Testis (tissue), 3 donors: ENCODE results near the gene CARMIL1. TPM values are rescaled to one million over a fixed set of nuclear protein-coding genes. Genes with fewer than 3 reads are reported as not detected.

ENCODE experiments used
- DNase-seq: peaks from one replicate; pipeline ENCODE4 v3.0.0-alpha.2; 2019
- H3K27ac ChIP-seq, 2 donors: fragments of 200-600 bp; sonication (generic); one replicate each; pipeline ENCODE4 v1.5.1; 2019
- H3K27me3 ChIP-seq: fragments of 200-600 bp; sonication (generic); one replicate; pipeline ENCODE4 v1.5.1; 2019
- H3K36me3 ChIP-seq: fragments of 200-600 bp; sonication (generic); one replicate; pipeline ENCODE4 v1.5.1; 2017; ENCODE audit warnings: low read depth; ENCODE audit errors: missing control alignments
- H3K4me1 ChIP-seq: fragments of 200-600 bp; sonication (generic); one replicate; pipeline ENCODE4 v1.5.1; 2019
- H3K4me3 ChIP-seq, 2 donors: fragments of 200-600 bp; sonication (generic); one replicate each; pipeline ENCODE4 v1.5.1; 2017 to 2019
- H3K9me3 ChIP-seq: fragments of 200-600 bp; sonication (generic); one replicate; pipeline ENCODE4 v1.5.1; 2017
- CTCF ChIP-seq, 3 experiments: fragments of 450-650 bp in 2 of 3; fragments of 200-600 bp in 1 of 3; sonication (generic) in 1 of 3; IDR thresholded peaks; one replicate each; pipeline ENCODE4 v1.5.1; 2016 to 2019; ENCODE audit warnings: antibody characterized with exemption in 3 of 3, mild to moderate bottlenecking in 2 of 3, moderate library complexity in 1 of 3
- POLR2A ChIP-seq: fragments of 450-650 bp; IDR thresholded peaks from one replicate; pipeline ENCODE4 v1.6.1; 2017; ENCODE audit warnings: antibody characterized with exemption, mild to moderate bottlenecking, moderate library complexity
- WGBS, 2 donors: methylation state at CpG; one replicate each; pipeline ENCODE4 v1.1.5; 2018; 5-methylcytosine and 5-hydroxymethylcytosine counted together
- intact Hi-C: fragments of 100-400 bp; cut with DNase I; formaldehyde crosslinking; loops from one replicate; pipeline ENCODE4 v1.15.1; 2023; ENCODE audit warnings: low total_unique reads
- polyA plus RNA-seq: library from polyadenylated mRNA; stranded (reverse); fragments of 350-450 nt; fragmentation: Illumina TruSeq; extraction: RNeasy Lipid Tissue Mini Kit (QIAGEN cat#74804); gene quantifications from one replicate; pipeline ENCODE4 v1.2.3, GENCODE V29; 2014; ENCODE audit warnings: low read depth, low replicate concordance; ENCODE audit not compliant: insufficient read depth
- total RNA-seq, 2 donors: library from RNA; depleted of rRNA; stranded (reverse); fragments of >200 nt; gene quantifications; one replicate each; pipeline ENCODE4 v1.2.3, GENCODE V29; 2016

Gene CARMIL1
- total and polyA plus RNA-seq, 3 donors from 2014 or later, result 39.4 to 120 (median 108) TPM

GRCh38 chr6:25506020-25506419 is 226.8 kb downstream of the CARMIL1 start:
- Histone ChIP-seq H3K4me3 (no peak overlapping the region), H3K36me3 (no peaks in the 10 kb centered on the region), H3K27me3 (no peaks in the 10 kb centered on the region), H3K4me1 (no peaks in the 10 kb centered on the region), H3K9me3 (no peaks in the 10 kb centered on the region), H3K27ac (no peak overlapping the region)
- TF ChIP-seq POLR2A (no peak), CTCF (IDR thresholded peaks at IDR 0.05) (no peak)
- DNase-seq, result no peak
- WGBS, 2 donors, result 80 to 90% methylated on average over 6 of the region's 6 CpGs
- intact Hi-C loops, result no loop called here

- H3K27me3 ChIP-seq, result no peaks in the 10 kb centered on the region
- DNase-seq, result no peak
- H3K36me3 ChIP-seq, result no peaks in the 10 kb centered on the region
- H3K27ac ChIP-seq, result no peak overlapping the region
- TF ChIP-seq CTCF (IDR thresholded peaks at IDR 0.05), result no peak
- TF ChIP-seq POLR2A, result no peak
- no peaks in the 10 kb centered on the region for H3K4me1 ChIP-seq
- H3K9me3 ChIP-seq, result no peaks in the 10 kb centered on the region
- 78 to 79% methylated on average over 3 of the region's 3 CpGs for WGBS, 2 donors
- intact Hi-C loops, result no loop called here
- H3K4me3 ChIP-seq, result no peak overlapping the region
Observed at GRCh38 chr6:25508051-25508450, 228.9 kb downstream of the CARMIL1 start.

GRCh38 chr6:25511376-25511775 is 232.2 kb downstream of the CARMIL1 start:
- Histone ChIP-seq H3K4me1 (peaks cover 3% of the 10 kb centered on the region), H3K27me3 (no peaks in the 10 kb centered on the region), H3K4me3 (no peak overlapping the region), H3K27ac (no peak overlapping the region), H3K9me3 (no peaks in the 10 kb centered on the region), H3K36me3 (no peaks in the 10 kb centered on the region)
- intact Hi-C loops, result no loop called here
- 80 to 84% methylated on average over 2 of the region's 2 CpGs for WGBS, 2 donors
- no peak for TF ChIP-seq CTCF (IDR thresholded peaks at IDR 0.05)
- TF ChIP-seq POLR2A, result no peak
- no peak for DNase-seq

- Histone ChIP-seq H3K4me3 (no peak overlapping the region), H3K9me3 (no peaks in the 10 kb centered on the region), H3K4me1 (peaks cover 6% of the 10 kb centered on the region), H3K36me3 (no peaks in the 10 kb centered on the region), H3K27me3 (no peaks in the 10 kb centered on the region), H3K27ac (no peak overlapping the region)
- no peak for DNase-seq
- TF ChIP-seq POLR2A, result no peak
- TF ChIP-seq CTCF (IDR thresholded peaks at IDR 0.05), result no peak
- intact Hi-C loops, result no loop called here
Observed at GRCh38 chr6:25512560-25512959, 233.4 kb downstream of the CARMIL1 start.

- TF ChIP-seq CTCF (IDR thresholded peaks at IDR 0.05) (no peak), POLR2A (no peak)
- DNase-seq, result no peak
- Histone ChIP-seq H3K9me3 (no peaks in the 10 kb centered on the region), H3K36me3 (no peaks in the 10 kb centered on the region), H3K27ac (no peak overlapping the region), H3K4me3 (no peak overlapping the region), H3K27me3 (no peaks in the 10 kb centered on the region), H3K4me1 (peaks cover 6% of the 10 kb centered on the region)
- intact Hi-C loops, result no loop called here
Observed at GRCh38 chr6:25519856-25520255, 240.7 kb downstream of the CARMIL1 start.
